GM19463 (cell line): ENCODE measurements around the gene WWOX.

ENCODE experiments used
- ATAC-seq: cut with Tn5 transposase; IDR thresholded peaks from one replicate; pipeline ENCODE4 v1.9.1; 2021; ENCODE audit warnings: mild to moderate bottlenecking, moderate library complexity; ENCODE audit not compliant: unreplicated experiment

WWOX gene

DNA sequence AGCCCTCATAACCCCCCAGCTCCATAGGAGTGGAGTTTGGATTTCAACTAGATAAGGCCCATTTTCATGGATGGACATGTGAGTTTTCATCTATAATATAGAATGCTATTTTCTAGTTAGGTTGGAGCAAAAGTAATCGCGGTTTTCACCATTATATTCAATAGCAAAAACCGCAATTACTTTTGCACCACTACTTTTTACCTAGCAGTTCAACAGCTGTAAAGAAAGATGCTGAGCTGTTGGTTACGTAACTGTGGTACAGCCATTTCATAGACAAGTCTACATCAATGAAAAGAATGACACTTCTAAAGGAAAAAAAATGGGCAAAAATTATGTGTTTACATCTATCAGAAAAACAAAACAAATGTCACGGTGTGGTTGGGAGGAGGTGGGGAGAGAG, 993.4 kb downstream of the WWOX start:
- no peak for ATAC-seq

GRCh38 chr16:79093554-79093967, 994.1 kb downstream of the WWOX start:
- no peak for ATAC-seq

- no peak for ATAC-seq
Observed at GRCh38 chr16:79096246-79096645, 996.8 kb downstream of the WWOX start.

DNA sequence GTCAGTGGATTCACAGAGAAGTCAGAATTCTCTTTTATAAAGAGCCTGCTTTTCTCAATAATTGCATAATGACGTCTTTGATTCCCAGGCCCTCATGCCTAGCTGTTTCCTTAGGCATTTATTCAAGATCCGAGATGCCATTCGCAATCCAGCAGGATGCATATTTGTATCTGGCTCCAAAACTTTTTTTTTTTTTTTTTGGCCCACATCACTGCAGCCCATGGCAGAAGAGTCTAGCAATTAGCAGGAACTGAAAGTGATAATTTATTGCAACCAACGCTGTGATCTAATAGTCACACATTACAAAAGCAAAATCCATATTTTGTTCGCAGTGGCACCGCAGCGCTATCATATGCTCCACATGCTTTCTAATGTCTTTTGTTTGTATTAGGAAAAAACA, 997.7 kb downstream of the WWOX start:
- no peak for ATAC-seq

GRCh38 chr16:79097771-79098170, 998.3 kb downstream of the WWOX start:
- no peak for ATAC-seq

DNA sequence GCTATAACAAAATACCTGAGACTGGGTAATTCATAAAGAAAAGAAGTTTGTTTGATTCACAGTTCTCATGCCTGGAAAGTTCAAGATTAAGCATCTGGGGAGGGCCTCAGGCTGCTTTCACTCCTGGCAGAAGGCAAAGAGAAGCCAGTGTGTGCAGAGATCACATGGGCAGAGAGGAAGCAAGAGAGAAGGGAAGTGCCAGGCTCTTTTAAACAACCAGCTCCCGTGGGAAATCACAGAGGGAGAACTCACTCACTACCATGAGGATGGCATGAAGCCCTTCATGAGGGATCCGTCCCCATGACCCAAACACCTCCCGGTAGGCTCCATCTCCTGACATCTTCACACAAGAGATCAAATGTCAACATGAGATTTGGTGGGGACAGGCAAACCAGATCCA, 999.5 kb downstream of the WWOX start:
- no peak for ATAC-seq

DNA sequence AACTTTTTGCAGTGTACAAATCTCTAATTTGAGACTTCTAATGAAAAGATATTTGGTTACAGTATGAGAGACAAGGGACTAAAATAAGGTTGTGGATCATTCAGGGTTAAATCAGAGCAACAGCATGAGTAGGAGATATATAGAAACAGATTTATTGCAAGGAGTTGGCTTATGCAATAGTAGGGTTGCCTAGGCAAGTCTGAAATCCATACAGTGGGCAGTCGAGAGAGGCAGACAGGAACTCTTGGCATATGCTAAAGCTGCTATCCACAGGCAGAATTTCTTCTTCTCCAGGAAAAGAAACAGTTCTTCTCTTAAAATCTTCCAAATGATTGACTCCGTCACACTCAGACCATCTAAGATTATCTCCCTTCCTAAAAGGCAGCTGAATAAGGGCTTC, 1000.3 kb downstream of the WWOX start:
- no peak for ATAC-seq

GRCh38 chr16:79100447-79100846, 1001.0 kb downstream of the WWOX start:
- ATAC-seq, result no peak

DNA sequence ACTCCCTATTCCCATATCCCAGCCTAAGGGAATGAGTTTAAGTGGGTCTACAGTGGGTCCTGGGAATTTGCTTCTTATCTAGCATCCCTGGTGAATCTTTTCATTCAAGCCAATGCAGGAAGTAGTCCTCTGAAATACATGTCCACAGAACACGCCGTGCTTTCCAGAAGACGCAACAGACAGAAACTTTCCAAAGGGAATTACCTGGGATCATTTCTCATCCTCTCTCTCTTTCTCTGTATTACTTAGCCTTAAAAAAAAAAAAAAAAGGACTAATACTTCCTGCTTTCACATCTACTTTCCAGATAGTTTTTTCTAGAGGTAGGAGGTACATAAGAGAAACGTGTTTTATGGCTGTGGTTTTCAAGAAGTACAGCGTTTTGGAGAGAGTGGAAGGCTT, 1002.0 kb downstream of the WWOX start:
- ATAC-seq, result no peak

DNA sequence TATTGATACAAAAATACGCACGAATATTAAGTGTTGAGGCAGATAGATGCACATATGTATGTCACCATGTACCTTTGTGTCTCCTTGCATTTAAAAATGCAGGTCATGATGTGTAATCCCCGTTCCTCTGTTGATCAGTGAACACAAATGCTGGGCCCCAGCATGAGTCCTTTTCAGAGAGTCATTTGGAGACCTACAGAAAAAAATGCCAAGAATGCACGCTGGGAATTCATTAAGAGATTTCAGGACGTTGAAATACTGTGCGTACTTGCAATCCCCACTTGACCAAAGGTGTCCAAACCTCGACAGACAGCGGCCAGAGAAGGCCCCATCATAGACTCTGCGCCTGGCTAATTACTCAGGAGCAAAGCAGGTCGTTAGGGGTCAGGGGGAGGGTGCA, 1005.1 kb downstream of the WWOX start:
- no peak for ATAC-seq

DNA sequence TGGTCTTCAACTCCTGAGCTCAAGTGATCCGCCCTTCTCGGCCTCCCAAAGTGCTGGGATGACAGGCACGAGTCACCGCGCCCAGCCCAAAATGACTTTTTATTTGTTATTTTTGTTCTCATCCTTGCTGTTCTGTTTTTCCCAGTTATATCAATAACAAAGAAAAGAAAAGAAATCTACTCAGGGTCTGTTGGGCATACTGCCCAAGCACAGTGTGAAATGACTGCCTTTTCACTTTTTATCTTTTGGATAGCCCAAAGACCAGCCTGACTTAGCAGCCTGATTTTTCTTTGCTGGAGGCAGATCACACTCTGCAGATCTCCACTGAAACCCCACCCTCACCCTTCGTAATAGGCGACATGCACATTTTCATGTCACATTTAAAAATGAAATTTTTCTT, 1007.8 kb downstream of the WWOX start:
- ATAC-seq, result no peak

GRCh38 chr16:79109771-79110170, 1010.3 kb downstream of the WWOX start:
- ATAC-seq, result no peak

DNA sequence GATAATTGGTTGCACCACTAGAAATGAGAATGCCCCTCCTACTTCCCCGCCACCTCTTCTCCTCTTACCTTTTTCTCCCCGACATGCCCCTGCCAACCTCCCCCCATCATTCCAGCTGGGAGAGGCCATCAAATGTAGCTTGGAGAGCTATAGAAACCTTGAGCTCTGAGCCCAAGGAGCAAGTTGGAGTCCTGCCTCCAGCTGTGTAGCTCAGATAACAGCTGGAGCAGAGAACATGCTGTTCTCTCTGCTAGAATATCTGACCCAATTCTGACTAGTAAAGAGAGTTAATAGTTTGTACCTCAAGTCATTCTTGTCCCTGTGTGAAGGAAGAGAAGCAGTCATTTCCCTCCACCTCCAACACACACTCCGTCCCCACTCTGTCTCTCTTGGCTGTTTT, 1010.8 kb downstream of the WWOX start:
- ATAC-seq, result no peak

GRCh38 chr16:79110953-79111352, 1011.5 kb downstream of the WWOX start:
- no peak for ATAC-seq

DNA sequence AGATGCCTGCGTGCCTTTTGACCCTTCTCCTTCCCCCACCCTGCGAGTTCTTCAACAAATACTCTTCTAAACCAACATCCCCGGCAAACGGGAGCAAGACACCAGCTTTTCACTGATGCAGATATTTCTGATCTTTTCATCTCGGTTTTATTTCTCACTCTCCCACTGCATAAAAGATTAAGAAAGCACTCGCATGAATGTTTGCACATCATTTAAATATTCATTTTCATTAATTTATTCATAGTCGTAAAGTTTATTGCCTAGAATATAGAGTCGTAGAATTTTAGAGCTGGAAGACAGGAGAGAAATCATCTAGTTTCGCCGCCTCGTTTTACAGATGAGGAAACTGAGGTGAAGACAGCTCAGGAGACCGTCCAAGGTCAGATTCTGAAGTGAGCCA, 1013.0 kb downstream of the WWOX start:
- no peak for ATAC-seq

DNA sequence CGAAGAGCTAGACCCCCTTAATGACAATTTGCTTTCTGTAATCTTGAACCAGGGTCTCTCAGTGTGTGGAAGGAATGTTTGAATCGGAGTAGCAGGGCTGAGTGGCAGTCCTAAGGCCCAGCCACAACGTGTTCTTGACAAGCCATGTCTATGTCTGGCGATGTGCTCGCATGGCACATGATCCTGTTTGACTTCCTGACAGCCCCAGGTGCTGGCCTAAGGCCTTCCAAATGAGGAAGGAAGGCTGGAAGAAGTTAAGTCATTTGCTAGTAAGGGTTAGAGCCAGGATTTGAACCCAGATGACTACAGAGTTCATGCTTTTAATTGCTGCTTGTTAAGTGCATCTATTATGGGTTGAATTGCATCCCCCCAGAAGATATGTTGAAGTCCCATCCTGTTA, 1014.4 kb downstream of the WWOX start:
- ATAC-seq, result no peak

- ATAC-seq, result no peak
Observed at GRCh38 chr16:79114759-79115158, 1015.3 kb downstream of the WWOX start.

DNA sequence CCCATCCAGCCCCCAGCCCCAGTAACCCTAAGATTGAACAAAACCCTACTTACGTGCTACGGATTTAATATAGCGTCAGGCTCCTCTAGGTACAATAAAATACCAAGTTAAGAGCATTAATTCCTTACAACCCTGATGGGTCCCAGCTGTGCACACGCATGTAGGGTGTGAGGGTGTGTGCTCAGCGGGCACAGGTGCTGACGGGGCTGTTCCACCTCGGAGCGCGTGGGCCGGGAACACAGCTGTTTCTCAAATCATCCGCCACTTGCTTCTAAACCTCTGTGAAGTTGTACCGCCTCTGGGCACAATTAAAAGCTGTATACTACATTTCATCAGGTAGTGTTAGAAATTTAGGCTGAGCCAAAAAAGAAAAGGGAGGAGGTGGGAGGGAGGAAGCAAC, 1022.5 kb downstream of the WWOX start:
- ATAC-seq, result no peak

DNA sequence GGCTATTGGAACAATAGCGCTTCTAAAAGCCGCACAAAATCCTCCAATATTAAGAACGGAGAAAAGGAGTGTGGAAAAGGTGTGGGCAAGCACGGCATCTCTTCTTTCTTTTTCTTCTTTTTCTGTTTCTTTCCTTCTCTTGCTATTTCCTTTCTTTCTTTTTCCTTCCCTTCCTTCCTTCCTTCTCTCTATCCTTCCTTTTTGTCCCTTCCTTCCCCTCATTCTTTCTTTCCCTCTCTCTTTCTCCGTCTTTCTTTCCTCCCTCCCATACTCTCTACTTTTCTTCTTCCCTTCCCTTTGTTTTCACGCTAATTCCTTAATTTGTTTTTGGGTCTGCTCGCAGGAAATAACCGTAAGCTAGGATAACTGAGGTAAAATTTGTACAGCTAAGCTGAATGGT, 1022.9 kb downstream of the WWOX start:
- no peak for ATAC-seq

DNA sequence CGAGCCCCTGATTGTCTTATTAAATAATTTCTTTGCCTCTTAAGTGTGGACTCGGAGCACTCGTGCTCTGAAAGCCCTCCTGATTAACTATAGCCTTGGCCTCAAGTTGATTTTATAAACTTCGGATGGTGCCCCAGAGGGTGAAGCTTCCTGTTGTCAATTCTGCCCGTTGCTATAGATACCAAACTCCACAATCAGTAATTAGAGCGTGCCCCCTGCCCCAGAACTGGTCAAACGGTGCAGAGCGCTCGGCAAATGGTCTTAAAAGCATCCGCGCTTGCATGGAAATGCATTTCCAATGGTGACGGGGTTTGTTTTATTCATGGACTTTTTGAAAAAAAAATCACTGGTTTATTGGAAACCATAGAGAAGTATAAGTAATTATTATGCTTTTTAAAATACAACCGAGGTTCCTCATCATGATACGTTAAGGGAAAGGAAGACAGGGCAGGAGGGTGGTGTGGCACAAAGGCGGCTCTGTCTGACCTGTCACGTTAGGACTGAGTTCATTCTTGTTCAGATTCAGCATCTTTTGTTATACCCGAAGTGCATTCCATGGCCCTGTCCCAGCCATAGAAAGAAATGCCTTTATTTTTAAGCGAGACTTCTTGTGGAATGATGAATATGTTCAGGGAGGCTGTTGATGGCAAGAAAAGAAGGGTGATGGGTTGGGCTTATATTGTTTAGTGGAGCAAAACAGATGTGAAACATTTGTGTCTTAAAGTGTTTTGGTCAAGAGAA, 1024.7 kb downstream of the WWOX start:
- ATAC-seq, result no peak

DNA sequence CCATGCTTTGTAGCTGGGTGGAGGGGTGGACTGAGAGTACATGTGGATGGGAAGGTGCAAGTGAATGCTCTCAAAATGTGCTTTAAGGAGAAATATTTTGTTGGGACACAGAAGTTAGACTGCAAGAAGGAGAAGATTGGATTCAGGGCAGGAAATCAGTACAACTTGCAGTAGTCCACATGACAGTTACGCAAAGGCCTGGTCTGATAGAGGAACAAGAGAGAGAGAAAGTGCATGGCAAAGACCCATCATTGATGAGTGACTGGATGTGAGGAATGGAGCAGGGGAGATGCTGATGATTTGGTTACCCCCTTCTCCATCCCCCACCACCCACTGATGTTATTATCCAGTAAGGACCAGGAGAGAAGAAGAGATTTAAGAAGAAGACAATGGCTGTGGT, 1028.3 kb downstream of the WWOX start:
- no peak for ATAC-seq

- no peak for ATAC-seq
Observed at GRCh38 chr16:79128706-79129105, 1029.3 kb downstream of the WWOX start.

DNA sequence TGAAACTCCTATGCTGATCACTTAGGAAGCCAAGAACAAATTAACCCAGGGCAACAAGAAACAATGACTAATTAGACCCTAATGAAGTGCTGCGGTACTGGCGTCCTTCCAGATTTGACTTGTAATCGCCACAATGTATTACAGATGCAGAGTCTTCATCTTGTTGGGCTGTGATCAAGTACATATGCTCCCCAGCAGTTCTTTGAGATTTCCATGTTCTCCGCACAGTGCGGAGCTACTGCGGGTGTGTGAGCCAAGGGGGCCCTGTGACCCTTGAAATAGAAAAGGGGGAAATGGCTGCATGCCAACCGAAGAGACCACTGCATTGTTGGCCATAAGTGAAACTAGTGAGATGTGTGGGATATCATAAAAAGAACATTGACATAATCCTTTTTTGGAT, 1031.2 kb downstream of the WWOX start:
- no peak for ATAC-seq
